Caco-2 (cell line): ENCODE measurements around the gene CRYGA. TPM values are rescaled to one million over a fixed set of nuclear protein-coding genes. Genes with fewer than 3 reads are reported as not detected.

Experiments
- BruUV-seq: library from RNA; stranded (reverse); fragments of 400-500 nt; replicated peaks from 2 replicates; lab custom pipeline; 2021; lab: Mats Ljungman, UMichigan
- CTCF ChIA-PET: fragments of 300-600 bp; sonication (Branson Sonifier 250); formaldehyde crosslinking; loops from one replicate; lab custom pipeline; 2022; ENCODE audit warnings: antibody characterized with exemption; lab: Charles Lee
- POLR2A ChIA-PET: fragments of 300-600 bp; sonication (Branson Sonifier 250); formaldehyde crosslinking; loops from one replicate; lab custom pipeline; 2022; ENCODE audit warnings: antibody characterized with exemption; lab: Charles Lee
- DNase-seq, 2 experiments: peaks; one replicate each; pipeline versions ENCODE4 v3.0.0 to v3.0.0-alpha.2; 2020 to 2022
- H3K27me3 ChIP-seq: replicated peaks from 2 replicates; pipeline ENCODE4 v1.6.0; 2011; ENCODE audit warnings: low read length; ENCODE audit not compliant: control insufficient read depth, insufficient read depth
- H3K36me3 ChIP-seq: 2 replicates; pipeline ENCODE4 v1.5.1; 2011; ENCODE audit warnings: low read length; ENCODE audit not compliant: control insufficient read depth, insufficient read depth
- H3K4me1 ChIP-seq: fragments of 250-450 bp; sonication (Bioruptor Pico); 2 replicates; pipeline ENCODE4 v1.5.1; 2020; ENCODE audit warnings: mild to moderate bottlenecking
- H3K4me3 ChIP-seq: 2 replicates; pipeline ENCODE4 v1.5.1; 2011; ENCODE audit warnings: low read depth, mild to moderate bottlenecking, control low read depth, low read length
- H3K9me3 ChIP-seq: fragments of 250-450 bp; sonication (Bioruptor Pico); 2 replicates; pipeline ENCODE4 v1.5.1; 2020; ENCODE audit warnings: mild to moderate bottlenecking, moderate library complexity
- H3K27ac Mint-ChIP-seq: one replicate; pipeline ENCODE4 v1.8.0; 2022; ENCODE audit warnings: mixed read lengths; ENCODE audit not compliant: unreplicated experiment
- H3K27me3 Mint-ChIP-seq: one replicate; pipeline ENCODE4 v1.8.0; 2022; ENCODE audit warnings: mixed read lengths; ENCODE audit not compliant: insufficient read depth, unreplicated experiment
- H3K36me3 Mint-ChIP-seq: one replicate; pipeline ENCODE4 v1.8.0; 2022; ENCODE audit warnings: mild to moderate bottlenecking, mixed read lengths; ENCODE audit not compliant: insufficient read depth, unreplicated experiment
- H3K4me1 Mint-ChIP-seq: one replicate; pipeline ENCODE4 v1.8.0; 2022; ENCODE audit warnings: low read depth, mixed read lengths; ENCODE audit not compliant: unreplicated experiment
- H3K4me3 Mint-ChIP-seq: one replicate; pipeline ENCODE4 v1.8.0; 2022; ENCODE audit warnings: mild to moderate bottlenecking, moderate library complexity, mixed read lengths; ENCODE audit not compliant: unreplicated experiment
- H3K9me3 Mint-ChIP-seq: one replicate; pipeline ENCODE4 v1.8.0; 2022; ENCODE audit warnings: mixed read lengths; ENCODE audit not compliant: unreplicated experiment
- CTCF ChIP-seq, 2 experiments: fragments of 200-600 bp in 1 of 2; IDR thresholded peaks; 1 replicate in 1 of 2; 2 replicates in 1 of 2; pipeline versions ENCODE4 v1.5.1 to v1.8.0; 2011 to 2022; ENCODE audit warnings: antibody characterized with exemption in 1 of 2, control low read depth in 1 of 2, inconsistent platforms in 1 of 2, low read depth in 1 of 2, low read length in 1 of 2, mild to moderate bottlenecking in 1 of 2, moderate library complexity in 1 of 2; ENCODE audit not compliant: insufficient read depth in 1 of 2, severe bottlenecking in 1 of 2, unreplicated experiment in 1 of 2
- intact Hi-C: fragments of 100-400 bp; cut with micrococcal nuclease; formaldehyde crosslinking; loops from one replicate; pipeline ENCODE4 v1.10.0; 2022; ENCODE audit not compliant: unreplicated experiment
- total RNA-seq: library from RNA; stranded (reverse); gene quantifications from 2 replicates; pipeline ENCODE4 v1.2.3, GENCODE V29; 2022

CRYGA gene
- total RNA-seq, 1 experiment from 2014 or later: not detected

GRCh38 chr2:208183526-208183925 is 20.1 kb upstream of the CRYGA start:
- intact Hi-C loops: no loop called here
- CTCF ChIA-PET: no interaction called here
- Mint-ChIP-seq H3K36me3 (no peaks in the 10 kb centered on the region), H3K4me3 (no peak overlapping the region), H3K4me1 (peaks cover 7% of the 10 kb centered on the region), H3K27me3 (no peaks in the 10 kb centered on the region), H3K27ac (no peak overlapping the region), H3K9me3 (no peaks in the 10 kb centered on the region)
- no TSS peak for BruUV-seq
- Histone ChIP-seq H3K9me3 (no peaks in the 10 kb centered on the region), H3K27me3 (no peaks in the 10 kb centered on the region), H3K36me3 (no peaks in the 10 kb centered on the region), H3K4me3 (no peak overlapping the region), H3K4me1 (peaks cover 13% of the 10 kb centered on the region)
- no peak for DNase-seq
- no peak for TF ChIP-seq CTCF (IDR thresholded peaks at IDR 0.05; ENCODE audit: insufficient read depth in 1 of 2, low read depth in 1 of 2, low read length in 1 of 2, severe bottlenecking in 1 of 2, unreplicated experiment in 1 of 2)
- POLR2A ChIA-PET: interaction anchor here (1.1 kb wide), 1 partner anchor 40 kb away, joined by 3 read pairs; no protein-coding TSS in a partner anchor

GRCh38 chr2:208182835-208183234 is 19.4 kb upstream of the CRYGA start:
- ChIA-PET CTCF (no interaction called here), POLR2A (no interaction called here)
- no TSS peak for BruUV-seq
- no peak overlapping the region for H3K27ac Mint-ChIP-seq
- intact Hi-C loops: no loop called here
- H3K27me3 Mint-ChIP-seq: no peaks in the 10 kb centered on the region
- peaks cover 13% of the 10 kb centered on the region for H3K4me1 ChIP-seq
- no peaks in the 10 kb centered on the region for H3K36me3 Mint-ChIP-seq
- no peaks in the 10 kb centered on the region for H3K9me3 Mint-ChIP-seq
- H3K9me3 ChIP-seq: no peaks in the 10 kb centered on the region
- DNase-seq: no peak
- no peak overlapping the region for H3K4me3 ChIP-seq
- TF ChIP-seq CTCF (IDR thresholded peaks at IDR 0.05; ENCODE audit: insufficient read depth in 1 of 2, low read depth in 1 of 2, low read length in 1 of 2, severe bottlenecking in 1 of 2, unreplicated experiment in 1 of 2): no peak
- peaks cover 7% of the 10 kb centered on the region for H3K4me1 Mint-ChIP-seq
- no peak overlapping the region for H3K4me3 Mint-ChIP-seq
- H3K36me3 ChIP-seq: no peaks in the 10 kb centered on the region
- no peaks in the 10 kb centered on the region for H3K27me3 ChIP-seq

- no peak overlapping the region for H3K4me3 ChIP-seq
- peaks cover 16% of the 10 kb centered on the region for H3K4me1 ChIP-seq
- POLR2A ChIA-PET: no interaction called here
Measured at GRCh38 chr2:208179028-208179609, 15.7 kb upstream of the CRYGA start.

More at GRCh38 chr2:208179028-208179609, 15.7 kb upstream of the CRYGA start:
- Histone ChIP-seq H3K36me3 (no peaks in the 10 kb centered on the region), H3K27me3 (no peaks in the 10 kb centered on the region), H3K9me3 (no peaks in the 10 kb centered on the region)
- Mint-ChIP-seq H3K4me1 (peaks cover 7% of the 10 kb centered on the region), H3K36me3 (no peaks in the 10 kb centered on the region), H3K4me3 (no peak overlapping the region), H3K9me3 (no peaks in the 10 kb centered on the region), H3K27ac (no peak overlapping the region), H3K27me3 (no peaks in the 10 kb centered on the region)
- intact Hi-C loops: loop anchor here (1.0 to 10.0 kb wide), 2 partner anchors 76 to 156 kb away; partner anchors contain the start of gene IDH1
- no peak for TF ChIP-seq CTCF (IDR thresholded peaks at IDR 0.05; ENCODE audit: insufficient read depth in 1 of 2, low read depth in 1 of 2, low read length in 1 of 2, severe bottlenecking in 1 of 2, unreplicated experiment in 1 of 2)
- CTCF ChIA-PET: interaction anchor here (1.0 kb wide), 1 partner anchor 69 kb away, joined by 3 read pairs; no protein-coding TSS in a partner anchor
- peak; percentile 39 to 75 for DNase-seq
- no TSS peak for BruUV-seq
